GM23338 (cell line): ENCODE measurements around the gene TGDS. TPM values are rescaled to one million over a fixed set of nuclear protein-coding genes. Genes with fewer than 3 reads are reported as not detected.

ENCODE experiments used
- ATAC-seq: fragments of 200-7000 bp; cut with Tn5 transposase; 3 replicates; pipeline ENCODE4 v1.9.1; 2020
- DNase-seq: peaks from one replicate; pipeline ENCODE4 v3.0.0-alpha.2; 2015; ENCODE audit warnings: low spot score
- H2AFZ ChIP-seq: fragments of 200-600 bp; sonication (generic); 2 replicates; pipeline ENCODE4 v1.8.0; 2016; ENCODE audit warnings: antibody characterized with exemption, mild to moderate bottlenecking, moderate library complexity
- H3F3A ChIP-seq: fragments of 200-600 bp; sonication (generic); replicated peaks from 2 replicates; pipeline ENCODE4 v1.8.0; 2017; ENCODE audit warnings: antibody characterized with exemption, mixed run types, low read depth
- H3K27ac ChIP-seq: fragments of 200-600 bp; sonication (generic); 2 replicates; pipeline ENCODE4 v1.6.1; 2016; ENCODE audit warnings: low read depth
- H3K27me3 ChIP-seq: fragments of 200-600 bp; sonication (generic); 2 replicates; pipeline ENCODE4 v1.8.0; 2016; ENCODE audit warnings: mild to moderate bottlenecking, mixed run types, moderate library complexity; ENCODE audit not compliant: insufficient read depth
- H3K36me3 ChIP-seq: fragments of 200-600 bp; sonication (generic); 2 replicates; pipeline ENCODE4 v1.8.0; 2016; ENCODE audit warnings: mild to moderate bottlenecking; ENCODE audit not compliant: insufficient read depth
- H3K4me1 ChIP-seq: fragments of 200-600 bp; sonication (generic); 2 replicates; pipeline ENCODE4 v1.8.0; 2016; ENCODE audit warnings: mild to moderate bottlenecking, moderate library complexity; ENCODE audit not compliant: insufficient read depth
- H3K4me2 ChIP-seq: fragments of 200-600 bp; sonication (generic); 2 replicates; pipeline ENCODE4 v1.7.1; 2017; ENCODE audit warnings: mixed run types
- H3K4me3 ChIP-seq: fragments of 200-600 bp; sonication (generic); 2 replicates; pipeline ENCODE4 v1.6.1; 2016; ENCODE audit warnings: mixed run types
- H3K79me2 ChIP-seq: fragments of 200-600 bp; sonication (generic); replicated peaks from 2 replicates; pipeline ENCODE4 v1.8.0; 2017; ENCODE audit warnings: mild to moderate bottlenecking; ENCODE audit not compliant: insufficient read depth
- H3K9me2 ChIP-seq: fragments of 200-600 bp; sonication (generic); 2 replicates; pipeline ENCODE4 v1.8.0; 2017; ENCODE audit not compliant: insufficient read depth
- H4K20me1 ChIP-seq: fragments of 200-600 bp; sonication (generic); replicated peaks from 2 replicates; pipeline ENCODE4 v1.8.0; 2017; ENCODE audit warnings: mild to moderate bottlenecking; ENCODE audit not compliant: insufficient read depth
- H3K27ac Mint-ChIP-seq: 2 replicates; pipeline ENCODE4 v1.8.0; 2020; ENCODE audit warnings: inconsistent platforms, mild to moderate bottlenecking, moderate library complexity, mixed read lengths
- H3K27me3 Mint-ChIP-seq: 3 replicates; pipeline ENCODE4 v1.8.0; 2022; ENCODE audit warnings: low read depth, mild to moderate bottlenecking, moderate library complexity, mixed read lengths, inconsistent platforms; ENCODE audit not compliant: insufficient read depth, poor library complexity
- H3K36me3 Mint-ChIP-seq: 3 replicates; pipeline ENCODE4 v1.8.0; 2021; ENCODE audit warnings: low read depth, mild to moderate bottlenecking, inconsistent platforms, moderate library complexity, mixed read lengths
- H3K4me1 Mint-ChIP-seq: 3 replicates; pipeline ENCODE4 v1.8.0; 2020; ENCODE audit warnings: mild to moderate bottlenecking, inconsistent platforms, mixed read lengths
- H3K4me3 Mint-ChIP-seq: 3 replicates; pipeline ENCODE4 v1.8.0; 2021; ENCODE audit warnings: moderate library complexity, mild to moderate bottlenecking, inconsistent platforms, mixed read lengths
- H3K9me3 Mint-ChIP-seq: 3 replicates; pipeline ENCODE4 v1.8.0; 2020; ENCODE audit warnings: moderate library complexity, mild to moderate bottlenecking, inconsistent platforms, mixed read lengths
- EZH2 ChIP-seq: fragments of 200-600 bp; sonication (generic); IDR thresholded peaks from one replicate; pipeline ENCODE4 v1.8.0; 2017; ENCODE audit warnings: antibody characterized with exemption, mild to moderate bottlenecking, low read depth; ENCODE audit not compliant: unreplicated experiment
- EZH2phosphoT487 ChIP-seq: fragments of 200-600 bp; sonication (generic); IDR thresholded peaks from one replicate; pipeline ENCODE4 v1.8.1; 2018; ENCODE audit warnings: antibody characterized with exemption; ENCODE audit not compliant: unreplicated experiment
- JUNB ChIP-seq: IDR thresholded peaks from one replicate; pipeline ENCODE4 v1.6.1; 2016; ENCODE audit warnings: antibody characterized with exemption; ENCODE audit not compliant: unreplicated experiment
- POLR2AphosphoS5 ChIP-seq: IDR thresholded peaks from 2 replicates; pipeline ENCODE4 v1.6.1; 2016; ENCODE audit warnings: antibody characterized with exemption, low read depth
- ZNF114 ChIP-seq: fragments of 250-450 bp; sonication (Bioruptor Pico); IDR thresholded peaks from 2 replicates; pipeline ENCODE4 v1.5.0; 2020; ENCODE audit warnings: mild to moderate bottlenecking, moderate library complexity
- ZNF331 ChIP-seq: fragments of 250-450 bp; sonication (Bioruptor Pico); IDR thresholded peaks from 2 replicates; pipeline ENCODE4 v1.5.0; 2020; ENCODE audit warnings: low read depth, mild to moderate bottlenecking, moderate library complexity
- polyA plus RNA-seq: library from polyadenylated mRNA; unstranded; fragments of >200 nt; fragmentation: Nextera tagmentation; extraction: Ambion mirVana; gene quantifications from 2 replicates; pipeline ENCODE4 v1.2.1, GENCODE V29; 2016
- total RNA-seq: library from RNA; depleted of rRNA; stranded (reverse); fragments of >200 nt; shearing (Covaris generic); gene quantifications from 2 replicates; pipeline ENCODE4 v1.2.3, GENCODE V29; 2014
- TF ChIP-seq, protein P1 (sequence below), 2 experiments: fragments of 200-600 bp in 1 of 2; sonication (generic) in 1 of 2; conservative IDR thresholded peaks; 2 replicates each; pipeline versions ENCODE4 v1.5.1 to v1.6.1; 2016 to 2017; ENCODE audit warnings: antibody characterized with exemption in 2 of 2, low read depth in 2 of 2, mild to moderate bottlenecking in 2 of 2, moderate library complexity in 1 of 2
- TF ChIP-seq, protein P2 (sequence below): IDR thresholded peaks from 2 replicates; pipeline ENCODE4 v1.6.1; 2016; ENCODE audit warnings: antibody characterized with exemption
- TF ChIP-seq, protein P3 (sequence below): IDR thresholded peaks from one replicate; pipeline ENCODE4 v1.6.1; 2018; ENCODE audit warnings: antibody characterized with exemption; ENCODE audit not compliant: unreplicated experiment
- TF ChIP-seq, protein P4 (sequence below): fragments of 250-450 bp; sonication (Bioruptor Pico); IDR thresholded peaks from 2 replicates; pipeline ENCODE4 v1.5.0; 2020; ENCODE audit warnings: mild to moderate bottlenecking, moderate library complexity

Gene TGDS
- total and polyA plus RNA-seq, 2 experiments from 2014 or later: 18.4 to 19.6 TPM

DNA sequence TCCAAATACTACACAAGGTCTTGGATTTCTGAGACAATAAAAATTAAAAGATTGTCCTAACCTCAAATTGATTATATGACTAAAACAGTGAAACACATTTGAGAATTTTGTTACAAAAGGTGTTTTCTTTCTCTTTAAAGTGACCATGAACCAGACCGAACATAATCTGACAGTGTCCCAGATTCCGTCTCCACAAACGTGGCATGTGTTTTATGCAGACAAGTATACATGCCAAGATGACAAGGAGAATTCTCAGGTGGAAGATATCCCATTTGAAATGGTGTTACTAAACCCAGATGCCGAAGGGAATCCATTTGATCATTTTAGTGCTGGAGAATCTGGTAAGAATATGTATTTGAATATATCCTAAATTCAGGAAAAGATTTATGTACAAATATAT is 16.1 kb upstream of the TGDS start:
- DNase-seq (no peak), ATAC-seq (no peak)
- Histone ChIP-seq H3K4me3 (no peak overlapping the region), H2AFZ (no peak overlapping the region), H3K79me2 (peaks cover 6% of the 10 kb centered on the region), H3K27me3 (no peaks in the 10 kb centered on the region), H3K4me1 (no peaks in the 10 kb centered on the region; the same call in 1 of the 2 replicates), H3F3A (no peaks in the 10 kb centered on the region), H3K27ac (no peak overlapping the region), H3K9me2 (no peaks in the 10 kb centered on the region), H4K20me1 (peaks cover 9% of the 10 kb centered on the region; the same call in 1 of the 2 replicates), H3K4me2 (no peak overlapping the region), H3K36me3 (peaks cover 17% of the 10 kb centered on the region; the same call in 1 of the 2 replicates)
- no peaks in the 10 kb centered on the region; the same call in 2 of the 3 replicates for H3K4me1 Mint-ChIP-seq
- H3K27me3 Mint-ChIP-seq: no peaks in the 10 kb centered on the region
- H3K4me3 Mint-ChIP-seq: no peak overlapping the region
- TF ChIP-seq, protein P1, sequence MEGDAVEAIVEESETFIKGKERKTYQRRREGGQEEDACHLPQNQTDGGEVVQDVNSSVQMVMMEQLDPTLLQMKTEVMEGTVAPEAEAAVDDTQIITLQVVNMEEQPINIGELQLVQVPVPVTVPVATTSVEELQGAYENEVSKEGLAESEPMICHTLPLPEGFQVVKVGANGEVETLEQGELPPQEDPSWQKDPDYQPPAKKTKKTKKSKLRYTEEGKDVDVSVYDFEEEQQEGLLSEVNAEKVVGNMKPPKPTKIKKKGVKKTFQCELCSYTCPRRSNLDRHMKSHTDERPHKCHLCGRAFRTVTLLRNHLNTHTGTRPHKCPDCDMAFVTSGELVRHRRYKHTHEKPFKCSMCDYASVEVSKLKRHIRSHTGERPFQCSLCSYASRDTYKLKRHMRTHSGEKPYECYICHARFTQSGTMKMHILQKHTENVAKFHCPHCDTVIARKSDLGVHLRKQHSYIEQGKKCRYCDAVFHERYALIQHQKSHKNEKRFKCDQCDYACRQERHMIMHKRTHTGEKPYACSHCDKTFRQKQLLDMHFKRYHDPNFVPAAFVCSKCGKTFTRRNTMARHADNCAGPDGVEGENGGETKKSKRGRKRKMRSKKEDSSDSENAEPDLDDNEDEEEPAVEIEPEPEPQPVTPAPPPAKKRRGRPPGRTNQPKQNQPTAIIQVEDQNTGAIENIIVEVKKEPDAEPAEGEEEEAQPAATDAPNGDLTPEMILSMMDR (conservative IDR thresholded peaks at IDR 0.05; ENCODE audit: low read depth in 2 of 2): no peak
- TF ChIP-seq ZNF114 (no peak), POLR2AphosphoS5 (no peak), JUNB (no peak), ZNF331 (CRISPR knock-in tag) (no peak), EZH2phosphoT487 (no peak), EZH2 (no peak)
- TF ChIP-seq, protein P2, sequence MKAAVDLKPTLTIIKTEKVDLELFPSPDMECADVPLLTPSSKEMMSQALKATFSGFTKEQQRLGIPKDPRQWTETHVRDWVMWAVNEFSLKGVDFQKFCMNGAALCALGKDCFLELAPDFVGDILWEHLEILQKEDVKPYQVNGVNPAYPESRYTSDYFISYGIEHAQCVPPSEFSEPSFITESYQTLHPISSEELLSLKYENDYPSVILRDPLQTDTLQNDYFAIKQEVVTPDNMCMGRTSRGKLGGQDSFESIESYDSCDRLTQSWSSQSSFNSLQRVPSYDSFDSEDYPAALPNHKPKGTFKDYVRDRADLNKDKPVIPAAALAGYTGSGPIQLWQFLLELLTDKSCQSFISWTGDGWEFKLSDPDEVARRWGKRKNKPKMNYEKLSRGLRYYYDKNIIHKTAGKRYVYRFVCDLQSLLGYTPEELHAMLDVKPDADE: no peak
- TF ChIP-seq, protein P3, sequence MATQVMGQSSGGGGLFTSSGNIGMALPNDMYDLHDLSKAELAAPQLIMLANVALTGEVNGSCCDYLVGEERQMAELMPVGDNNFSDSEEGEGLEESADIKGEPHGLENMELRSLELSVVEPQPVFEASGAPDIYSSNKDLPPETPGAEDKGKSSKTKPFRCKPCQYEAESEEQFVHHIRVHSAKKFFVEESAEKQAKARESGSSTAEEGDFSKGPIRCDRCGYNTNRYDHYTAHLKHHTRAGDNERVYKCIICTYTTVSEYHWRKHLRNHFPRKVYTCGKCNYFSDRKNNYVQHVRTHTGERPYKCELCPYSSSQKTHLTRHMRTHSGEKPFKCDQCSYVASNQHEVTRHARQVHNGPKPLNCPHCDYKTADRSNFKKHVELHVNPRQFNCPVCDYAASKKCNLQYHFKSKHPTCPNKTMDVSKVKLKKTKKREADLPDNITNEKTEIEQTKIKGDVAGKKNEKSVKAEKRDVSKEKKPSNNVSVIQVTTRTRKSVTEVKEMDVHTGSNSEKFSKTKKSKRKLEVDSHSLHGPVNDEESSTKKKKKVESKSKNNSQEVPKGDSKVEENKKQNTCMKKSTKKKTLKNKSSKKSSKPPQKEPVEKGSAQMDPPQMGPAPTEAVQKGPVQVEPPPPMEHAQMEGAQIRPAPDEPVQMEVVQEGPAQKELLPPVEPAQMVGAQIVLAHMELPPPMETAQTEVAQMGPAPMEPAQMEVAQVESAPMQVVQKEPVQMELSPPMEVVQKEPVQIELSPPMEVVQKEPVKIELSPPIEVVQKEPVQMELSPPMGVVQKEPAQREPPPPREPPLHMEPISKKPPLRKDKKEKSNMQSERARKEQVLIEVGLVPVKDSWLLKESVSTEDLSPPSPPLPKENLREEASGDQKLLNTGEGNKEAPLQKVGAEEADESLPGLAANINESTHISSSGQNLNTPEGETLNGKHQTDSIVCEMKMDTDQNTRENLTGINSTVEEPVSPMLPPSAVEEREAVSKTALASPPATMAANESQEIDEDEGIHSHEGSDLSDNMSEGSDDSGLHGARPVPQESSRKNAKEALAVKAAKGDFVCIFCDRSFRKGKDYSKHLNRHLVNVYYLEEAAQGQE: no peak
- TF ChIP-seq, protein P4, sequence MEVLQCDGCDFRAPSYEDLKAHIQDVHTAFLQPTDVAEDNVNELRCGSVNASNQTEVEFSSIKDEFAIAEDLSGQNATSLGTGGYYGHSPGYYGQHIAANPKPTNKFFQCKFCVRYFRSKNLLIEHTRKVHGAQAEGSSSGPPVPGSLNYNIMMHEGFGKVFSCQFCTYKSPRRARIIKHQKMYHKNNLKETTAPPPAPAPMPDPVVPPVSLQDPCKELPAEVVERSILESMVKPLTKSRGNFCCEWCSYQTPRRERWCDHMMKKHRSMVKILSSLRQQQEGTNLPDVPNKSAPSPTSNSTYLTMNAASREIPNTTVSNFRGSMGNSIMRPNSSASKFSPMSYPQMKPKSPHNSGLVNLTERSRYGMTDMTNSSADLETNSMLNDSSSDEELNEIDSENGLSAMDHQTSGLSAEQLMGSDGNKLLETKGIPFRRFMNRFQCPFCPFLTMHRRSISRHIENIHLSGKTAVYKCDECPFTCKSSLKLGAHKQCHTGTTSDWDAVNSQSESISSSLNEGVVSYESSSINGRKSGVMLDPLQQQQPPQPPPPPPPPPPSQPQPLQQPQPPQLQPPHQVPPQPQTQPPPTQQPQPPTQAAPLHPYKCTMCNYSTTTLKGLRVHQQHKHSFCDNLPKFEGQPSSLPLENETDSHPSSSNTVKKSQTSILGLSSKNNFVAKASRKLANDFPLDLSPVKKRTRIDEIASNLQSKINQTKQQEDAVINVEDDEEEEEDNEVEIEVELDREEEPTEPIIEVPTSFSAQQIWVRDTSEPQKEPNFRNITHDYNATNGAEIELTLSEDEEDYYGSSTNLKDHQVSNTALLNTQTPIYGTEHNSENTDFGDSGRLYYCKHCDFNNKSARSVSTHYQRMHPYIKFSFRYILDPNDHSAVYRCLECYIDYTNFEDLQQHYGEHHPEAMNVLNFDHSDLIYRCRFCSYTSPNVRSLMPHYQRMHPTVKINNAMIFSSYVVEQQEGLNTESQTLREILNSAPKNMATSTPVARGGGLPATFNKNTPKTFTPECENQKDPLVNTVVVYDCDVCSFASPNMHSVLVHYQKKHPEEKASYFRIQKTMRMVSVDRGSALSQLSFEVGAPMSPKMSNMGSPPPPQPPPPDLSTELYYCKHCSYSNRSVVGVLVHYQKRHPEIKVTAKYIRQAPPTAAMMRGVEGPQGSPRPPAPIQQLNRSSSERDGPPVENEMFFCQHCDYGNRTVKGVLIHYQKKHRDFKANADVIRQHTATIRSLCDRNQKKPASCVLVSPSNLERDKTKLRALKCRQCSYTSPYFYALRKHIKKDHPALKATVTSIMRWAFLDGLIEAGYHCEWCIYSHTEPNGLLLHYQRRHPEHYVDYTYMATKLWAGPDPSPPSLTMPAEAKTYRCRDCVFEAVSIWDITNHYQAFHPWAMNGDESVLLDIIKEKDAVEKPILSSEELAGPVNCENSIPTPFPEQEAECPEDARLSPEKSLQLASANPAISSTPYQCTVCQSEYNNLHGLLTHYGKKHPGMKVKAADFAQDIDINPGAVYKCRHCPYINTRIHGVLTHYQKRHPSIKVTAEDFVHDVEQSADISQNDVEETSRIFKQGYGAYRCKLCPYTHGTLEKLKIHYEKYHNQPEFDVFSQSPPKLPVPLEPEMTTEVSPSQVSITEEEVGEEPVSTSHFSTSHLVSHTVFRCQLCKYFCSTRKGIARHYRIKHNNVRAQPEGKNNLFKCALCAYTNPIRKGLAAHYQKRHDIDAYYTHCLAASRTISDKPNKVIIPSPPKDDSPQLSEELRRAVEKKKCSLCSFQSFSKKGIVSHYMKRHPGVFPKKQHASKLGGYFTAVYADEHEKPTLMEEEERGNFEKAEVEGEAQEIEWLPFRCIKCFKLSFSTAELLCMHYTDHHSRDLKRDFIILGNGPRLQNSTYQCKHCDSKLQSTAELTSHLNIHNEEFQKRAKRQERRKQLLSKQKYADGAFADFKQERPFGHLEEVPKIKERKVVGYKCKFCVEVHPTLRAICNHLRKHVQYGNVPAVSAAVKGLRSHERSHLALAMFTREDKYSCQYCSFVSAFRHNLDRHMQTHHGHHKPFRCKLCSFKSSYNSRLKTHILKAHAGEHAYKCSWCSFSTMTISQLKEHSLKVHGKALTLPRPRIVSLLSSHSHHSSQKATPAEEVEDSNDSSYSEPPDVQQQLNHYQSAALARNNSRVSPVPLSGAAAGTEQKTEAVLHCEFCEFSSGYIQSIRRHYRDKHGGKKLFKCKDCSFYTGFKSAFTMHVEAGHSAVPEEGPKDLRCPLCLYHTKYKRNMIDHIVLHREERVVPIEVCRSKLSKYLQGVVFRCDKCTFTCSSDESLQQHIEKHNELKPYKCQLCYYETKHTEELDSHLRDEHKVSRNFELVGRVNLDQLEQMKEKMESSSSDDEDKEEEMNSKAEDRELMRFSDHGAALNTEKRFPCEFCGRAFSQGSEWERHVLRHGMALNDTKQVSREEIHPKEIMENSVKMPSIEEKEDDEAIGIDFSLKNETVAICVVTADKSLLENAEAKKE (CRISPR knock-in tag): no peak
- no peaks in the 10 kb centered on the region for H3K9me3 Mint-ChIP-seq
- peaks cover 23% of the 10 kb centered on the region for H3K36me3 Mint-ChIP-seq
- no peak overlapping the region for H3K27ac Mint-ChIP-seq
